Stomach (tissue), 4 donors: Measurements from ENCODE around the gene CFAP74.

Source experiments
- CTCF ChIP-seq, 7 experiments: fragments of 450-650 bp in 4 of 7; fragments of 200-600 bp in 3 of 7; sonication (generic) in 3 of 7; IDR thresholded peaks; one replicate each; pipeline ENCODE4 v1.5.1; 2016 to 2019; ENCODE audit warnings: antibody characterized with exemption in 7 of 7, control low read depth in 2 of 7, mild to moderate bottlenecking in 1 of 7
- POLR2A ChIP-seq, 4 donors: fragments of 450-650 bp; IDR thresholded peaks; one replicate each; pipeline ENCODE4 v1.6.1; 2016; ENCODE audit warnings: antibody characterized with exemption in 4 of 4, control low read depth in 2 of 4, mild to moderate bottlenecking in 1 of 4, moderate library complexity in 1 of 4

GRCh38 chr1:1922956-1923833, 80.4 kb downstream of the CFAP74 start:
- TF ChIP-seq POLR2A (IDR thresholded peaks at IDR 0.05) (no peak), CTCF (IDR thresholded peaks at IDR 0.05) (no peak)
